HepG2 (cell line): ENCODE measurements around the gene SLC17A8.

Experiments
- POLR2A ChIP-seq, 2 experiments: IDR thresholded peaks; 2 replicates each; pipeline ENCODE4 v1.6.1; 2011; ENCODE audit warnings: low read depth in 2 of 2, low read length in 2 of 2, mild to moderate bottlenecking in 1 of 2, moderate library complexity in 1 of 2; ENCODE audit not compliant: insufficient read depth in 1 of 2
- ZFP1 ChIP-seq: IDR thresholded peaks from 2 replicates; pipeline ENCODE4 v1.6.1; 2016
- TF ChIP-seq, protein P1 (sequence below): sonication (generic); formaldehyde crosslinking; IDR thresholded peaks from 2 replicates; pipeline ENCODE4 v1.5.1; 2020; ENCODE audit warnings: mild to moderate bottlenecking, moderate library complexity, missing genetic modification reagents
- TF ChIP-seq, protein P2 (sequence below): sonication (generic); formaldehyde crosslinking; IDR thresholded peaks from 2 replicates; pipeline ENCODE4 v1.5.0; 2020; ENCODE audit warnings: mild to moderate bottlenecking, low read depth, missing genetic modification reagents, borderline replicate concordance
- TF ChIP-seq, protein P3 (sequence below): sonication (generic); formaldehyde crosslinking; IDR thresholded peaks from 2 replicates; pipeline ENCODE4 v1.5.0; 2020; ENCODE audit warnings: missing genetic modification reagents
- TF ChIP-seq, protein P4 (sequence below): sonication (generic); formaldehyde crosslinking; IDR thresholded peaks from 2 replicates; pipeline ENCODE4 v1.5.0; 2020; ENCODE audit warnings: missing genetic modification reagents, mild to moderate bottlenecking, borderline replicate concordance

DNA sequence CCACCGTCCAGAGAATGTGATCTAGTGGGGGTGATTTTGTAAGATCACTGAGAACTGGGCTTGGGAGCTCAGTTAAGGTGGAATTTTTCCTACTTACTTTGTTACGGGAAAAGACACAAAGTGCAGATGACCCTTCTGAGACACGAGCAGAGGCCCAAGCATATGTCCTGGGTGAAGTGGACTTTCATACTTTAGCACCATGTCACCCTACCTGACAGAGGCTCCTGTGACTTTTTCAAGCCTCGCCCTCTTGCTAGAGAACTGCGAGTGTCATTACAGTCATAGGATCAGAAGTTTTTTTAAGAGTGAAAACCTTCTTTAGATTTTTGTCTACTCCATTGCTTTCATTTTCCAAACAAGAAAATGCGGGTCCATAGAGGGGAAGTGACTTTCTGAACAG is 56.1 kb downstream of the SLC17A8 start:
- no peak for TF ChIP-seq POLR2A (IDR thresholded peaks at IDR 0.05; ENCODE audit: insufficient read depth in 1 of 2, low read depth in 2 of 2, low read length in 2 of 2)
- TF ChIP-seq, protein P1, sequence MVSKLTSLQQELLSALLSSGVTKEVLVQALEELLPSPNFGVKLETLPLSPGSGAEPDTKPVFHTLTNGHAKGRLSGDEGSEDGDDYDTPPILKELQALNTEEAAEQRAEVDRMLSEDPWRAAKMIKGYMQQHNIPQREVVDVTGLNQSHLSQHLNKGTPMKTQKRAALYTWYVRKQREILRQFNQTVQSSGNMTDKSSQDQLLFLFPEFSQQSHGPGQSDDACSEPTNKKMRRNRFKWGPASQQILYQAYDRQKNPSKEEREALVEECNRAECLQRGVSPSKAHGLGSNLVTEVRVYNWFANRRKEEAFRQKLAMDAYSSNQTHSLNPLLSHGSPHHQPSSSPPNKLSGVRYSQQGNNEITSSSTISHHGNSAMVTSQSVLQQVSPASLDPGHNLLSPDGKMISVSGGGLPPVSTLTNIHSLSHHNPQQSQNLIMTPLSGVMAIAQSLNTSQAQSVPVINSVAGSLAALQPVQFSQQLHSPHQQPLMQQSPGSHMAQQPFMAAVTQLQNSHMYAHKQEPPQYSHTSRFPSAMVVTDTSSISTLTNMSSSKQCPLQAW (CRISPR knock-in tag): no peak
- TF ChIP-seq, protein P2, sequence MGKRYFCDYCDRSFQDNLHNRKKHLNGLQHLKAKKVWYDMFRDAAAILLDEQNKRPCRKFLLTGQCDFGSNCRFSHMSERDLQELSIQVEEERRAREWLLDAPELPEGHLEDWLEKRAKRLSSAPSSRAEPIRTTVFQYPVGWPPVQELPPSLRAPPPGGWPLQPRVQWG (CRISPR knock-in tag): no peak
- TF ChIP-seq, protein P3, sequence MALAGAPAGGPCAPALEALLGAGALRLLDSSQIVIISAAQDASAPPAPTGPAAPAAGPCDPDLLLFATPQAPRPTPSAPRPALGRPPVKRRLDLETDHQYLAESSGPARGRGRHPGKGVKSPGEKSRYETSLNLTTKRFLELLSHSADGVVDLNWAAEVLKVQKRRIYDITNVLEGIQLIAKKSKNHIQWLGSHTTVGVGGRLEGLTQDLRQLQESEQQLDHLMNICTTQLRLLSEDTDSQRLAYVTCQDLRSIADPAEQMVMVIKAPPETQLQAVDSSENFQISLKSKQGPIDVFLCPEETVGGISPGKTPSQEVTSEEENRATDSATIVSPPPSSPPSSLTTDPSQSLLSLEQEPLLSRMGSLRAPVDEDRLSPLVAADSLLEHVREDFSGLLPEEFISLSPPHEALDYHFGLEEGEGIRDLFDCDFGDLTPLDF (CRISPR knock-in tag): no peak
- TF ChIP-seq, protein P4, sequence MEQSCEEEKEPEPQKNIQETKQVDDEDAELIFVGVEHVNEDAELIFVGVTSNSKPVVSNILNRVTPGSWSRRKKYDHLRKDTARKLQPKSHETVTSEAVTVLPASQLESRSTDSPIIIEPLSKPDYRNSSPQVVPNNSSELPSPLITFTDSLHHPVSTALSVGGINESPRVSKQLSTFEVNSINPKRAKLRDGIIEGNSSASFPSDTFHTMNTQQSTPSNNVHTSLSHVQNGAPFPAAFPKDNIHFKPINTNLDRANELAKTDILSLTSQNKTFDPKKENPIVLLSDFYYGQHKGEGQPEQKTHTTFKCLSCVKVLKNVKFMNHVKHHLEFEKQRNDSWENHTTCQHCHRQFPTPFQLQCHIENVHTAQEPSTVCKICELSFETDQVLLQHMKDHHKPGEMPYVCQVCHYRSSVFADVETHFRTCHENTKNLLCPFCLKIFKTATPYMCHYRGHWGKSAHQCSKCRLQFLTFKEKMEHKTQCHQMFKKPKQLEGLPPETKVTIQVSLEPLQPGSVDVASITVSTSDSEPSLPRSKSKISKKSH: no peak
- no peak for TF ChIP-seq ZFP1
